ENCODE measurements around the gene PPP1R11. TPM values are rescaled to one million over a fixed set of nuclear protein-coding genes. Genes with fewer than 3 reads are reported as not detected.
"Not testable (repeated sequence)": the region's sequence is repeated elsewhere in the genome, so short reads cannot be mapped to it uniquely, and the experiment has no call there.

The PPP1R11 gene
- total and polyA plus RNA-seq, 7 donors, result 36.8 to 144 (median 45.7) TPM

DNA sequence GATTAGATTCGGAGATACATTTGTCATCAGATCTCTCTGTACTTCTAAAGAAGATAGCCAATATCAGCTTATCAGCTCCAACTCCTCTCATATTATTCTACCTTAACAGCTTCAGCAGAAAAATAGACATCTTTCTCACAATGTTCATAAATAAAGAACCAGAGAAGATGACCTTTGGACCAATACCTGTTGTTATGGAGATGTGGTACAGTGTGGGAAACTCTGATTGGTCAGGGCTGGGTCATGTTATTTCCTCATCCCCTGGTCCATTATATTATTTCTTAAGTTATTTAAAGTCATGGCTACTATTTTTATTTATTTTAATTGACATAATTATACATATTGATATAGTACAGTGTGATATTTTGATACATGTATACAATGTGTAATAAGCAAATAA, 41.8 kb upstream of the PPP1R11 start:
- Histone ChIP-seq H3K36me3 (no peaks in the 10 kb centered on the region), H3K27me3 (no peaks in the 10 kb centered on the region), H3K27ac (no peak overlapping the region), H3K9me3 (no peaks in the 10 kb centered on the region), H3K4me1 (no peaks in the 10 kb centered on the region), H3K4me3 (no peak overlapping the region)
- no peak for DNase-seq
- no peak for TF ChIP-seq EP300 (IDR thresholded peaks at IDR 0.05)
- TF ChIP-seq, protein P1, sequence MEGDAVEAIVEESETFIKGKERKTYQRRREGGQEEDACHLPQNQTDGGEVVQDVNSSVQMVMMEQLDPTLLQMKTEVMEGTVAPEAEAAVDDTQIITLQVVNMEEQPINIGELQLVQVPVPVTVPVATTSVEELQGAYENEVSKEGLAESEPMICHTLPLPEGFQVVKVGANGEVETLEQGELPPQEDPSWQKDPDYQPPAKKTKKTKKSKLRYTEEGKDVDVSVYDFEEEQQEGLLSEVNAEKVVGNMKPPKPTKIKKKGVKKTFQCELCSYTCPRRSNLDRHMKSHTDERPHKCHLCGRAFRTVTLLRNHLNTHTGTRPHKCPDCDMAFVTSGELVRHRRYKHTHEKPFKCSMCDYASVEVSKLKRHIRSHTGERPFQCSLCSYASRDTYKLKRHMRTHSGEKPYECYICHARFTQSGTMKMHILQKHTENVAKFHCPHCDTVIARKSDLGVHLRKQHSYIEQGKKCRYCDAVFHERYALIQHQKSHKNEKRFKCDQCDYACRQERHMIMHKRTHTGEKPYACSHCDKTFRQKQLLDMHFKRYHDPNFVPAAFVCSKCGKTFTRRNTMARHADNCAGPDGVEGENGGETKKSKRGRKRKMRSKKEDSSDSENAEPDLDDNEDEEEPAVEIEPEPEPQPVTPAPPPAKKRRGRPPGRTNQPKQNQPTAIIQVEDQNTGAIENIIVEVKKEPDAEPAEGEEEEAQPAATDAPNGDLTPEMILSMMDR (IDR thresholded peaks at IDR 0.05), result no peak
- TF ChIP-seq POLR2A (IDR thresholded peaks at IDR 0.05), result no peak
- no peak for TF ChIP-seq POLR2AphosphoS5 (IDR thresholded peaks at IDR 0.05)
- intact Hi-C loops (cut with DNase I), result no loop called here
- 25 to 88% methylated on average over 1 of the region's 1 CpG for WGBS, 2 donors

DNA sequence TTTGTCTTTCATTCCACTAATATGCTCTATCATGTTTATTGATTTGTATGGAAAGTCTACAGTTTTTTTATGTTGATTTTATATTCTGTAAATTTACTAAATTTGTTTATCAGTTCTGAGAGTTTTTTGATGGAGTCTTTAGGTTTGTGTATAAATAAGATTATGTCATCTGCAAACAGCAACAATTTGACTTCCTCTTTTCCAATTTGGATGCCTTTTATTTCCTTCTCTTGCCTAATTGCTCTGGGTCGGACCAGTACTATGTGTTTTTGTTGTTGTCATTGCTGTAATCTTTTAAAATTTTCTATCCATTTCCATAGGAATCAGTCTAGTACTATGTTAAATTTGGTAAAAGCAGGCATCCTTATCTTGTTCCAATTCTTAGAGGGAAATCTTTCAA, 37.4 kb upstream of the PPP1R11 start:
- TF ChIP-seq, protein P1 (IDR thresholded peaks at IDR 0.05), result no peak
- TF ChIP-seq POLR2A (IDR thresholded peaks at IDR 0.05) (no peak), EP300 (IDR thresholded peaks at IDR 0.05) (no peak), POLR2AphosphoS5 (IDR thresholded peaks at IDR 0.05) (no peak)
- Histone ChIP-seq H3K36me3 (no peaks in the 10 kb centered on the region), H3K27me3 (no peaks in the 10 kb centered on the region), H3K4me1 (no peaks in the 10 kb centered on the region), H3K27ac (no peak overlapping the region), H3K9me3 (no peaks in the 10 kb centered on the region), H3K4me3 (no peak overlapping the region)
- DNase-seq, result no peak
- intact Hi-C loops (cut with DNase I), result no loop called here
- 88 to 96% methylated on average over 1 of the region's 1 CpG for WGBS, 2 donors

DNA sequence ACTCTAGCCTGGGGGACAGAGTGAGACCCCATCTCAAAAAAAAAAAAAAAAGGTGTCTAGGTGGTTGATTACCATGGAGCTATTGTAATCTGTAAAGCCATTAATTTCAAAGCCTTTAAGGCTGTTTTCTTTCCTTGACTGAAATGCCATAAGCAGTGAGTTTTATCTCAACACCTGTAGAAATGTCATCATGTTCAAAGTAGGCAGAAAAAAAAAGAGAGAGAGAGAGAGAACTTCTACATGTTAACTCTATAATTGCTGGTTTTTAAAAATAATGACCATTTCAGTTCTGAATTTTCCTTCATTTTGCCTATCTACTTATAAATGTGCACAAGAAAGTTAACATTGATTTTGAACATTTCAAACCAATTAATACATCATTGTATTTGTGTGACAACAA, 35.6 kb upstream of the PPP1R11 start:
- no peak for DNase-seq
- no peak for TF ChIP-seq POLR2AphosphoS5 (IDR thresholded peaks at IDR 0.05)
- no peak for TF ChIP-seq POLR2A (IDR thresholded peaks at IDR 0.05)
- TF ChIP-seq EP300 (IDR thresholded peaks at IDR 0.05), result no peak
- TF ChIP-seq, protein P1 (IDR thresholded peaks at IDR 0.05), result no peak
- no peaks in the 10 kb centered on the region for H3K27me3 ChIP-seq
- no peak overlapping the region for H3K27ac ChIP-seq
- H3K9me3 ChIP-seq, result no peaks in the 10 kb centered on the region
- H3K4me1 ChIP-seq, result no peaks in the 10 kb centered on the region
- intact Hi-C loops (cut with DNase I), result no loop called here
- H3K4me3 ChIP-seq, result no peak overlapping the region
- H3K36me3 ChIP-seq, result peaks cover 0 to 5% (median 0%) of the 10 kb centered on the region in 4 donors

DNA sequence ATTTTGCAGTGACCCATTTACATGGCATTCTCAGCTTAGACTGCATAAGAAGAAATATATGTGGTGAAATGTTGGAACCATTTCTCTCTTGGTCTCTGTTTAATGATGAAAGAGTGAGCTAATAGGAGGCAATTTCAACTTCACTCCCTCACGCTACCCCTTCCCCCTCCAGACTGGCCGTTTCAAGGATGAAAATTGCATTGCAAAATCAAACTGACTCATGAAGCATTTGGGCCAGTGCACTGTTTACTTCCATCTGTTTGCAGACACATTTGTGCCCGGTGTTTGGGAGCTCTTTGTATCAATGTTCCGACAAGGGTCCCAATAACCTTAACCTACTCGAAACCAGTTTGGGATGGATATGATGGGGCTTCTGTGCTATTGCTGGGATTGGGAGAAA, 33.6 kb upstream of the PPP1R11 start:
- intact Hi-C loops (cut with DNase I); DNase-seq; H3K27me3 ChIP-seq; H3K27ac ChIP-seq; H3K9me3 ChIP-seq; H3K4me1 ChIP-seq; H3K36me3 ChIP-seq; H3K4me3 ChIP-seq: not testable (repeated sequence)
- 91 to 93% methylated on average over 5 of the region's 5 CpGs for WGBS, 2 donors

DNA sequence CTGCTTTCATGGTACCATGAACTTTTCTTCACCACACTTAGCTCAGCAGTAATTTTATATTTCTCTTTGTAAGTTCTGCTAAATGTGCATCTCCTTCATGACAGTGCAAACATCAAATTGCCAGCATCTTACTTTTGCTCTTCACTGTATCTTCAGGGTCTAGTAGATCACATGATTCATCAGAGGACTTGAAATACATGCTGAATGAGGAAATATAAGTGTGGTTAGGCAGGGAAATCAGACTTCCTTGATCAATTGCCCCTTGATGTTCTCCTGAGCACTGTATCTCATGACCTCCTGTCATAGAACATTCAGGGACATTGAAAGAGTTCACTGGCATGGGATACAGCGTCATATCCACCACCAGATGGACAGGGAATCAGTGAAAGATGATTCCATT, 31.2 kb upstream of the PPP1R11 start:
- Histone ChIP-seq H3K9me3 (no peaks in the 10 kb centered on the region), H3K4me1 (no peaks in the 10 kb centered on the region), H3K27ac (no peak overlapping the region), H3K27me3 (no peaks in the 10 kb centered on the region), H3K36me3 (peaks cover 0 to 5% (median 0%) of the 10 kb centered on the region in 4 donors), H3K4me3 (no peak overlapping the region)
- 94 to 100% methylated on average over 1 of the region's 1 CpG for WGBS, 2 donors
- intact Hi-C loops (cut with DNase I), result no loop called here
- TF ChIP-seq POLR2AphosphoS5 (IDR thresholded peaks at IDR 0.05), result no peak
- TF ChIP-seq, protein P1 (IDR thresholded peaks at IDR 0.05), result no peak
- TF ChIP-seq POLR2A (IDR thresholded peaks at IDR 0.05), result no peak
- TF ChIP-seq EP300 (IDR thresholded peaks at IDR 0.05), result no peak
- no peak for DNase-seq
